NCI-H345 (cell line): Measurements from ENCODE around the gene CLNK.

Source experiments
- DNase-seq: peaks from one replicate; lab custom pipeline; 2025; lab: John Stamatoyannopoulos, UW

CLNK gene

GRCh38 chr4:10611673-10612072 is 72.9 kb downstream of the CLNK start:
- DNase-seq, result no peak

GRCh38 chr4:10608501-10609219 is 75.9 kb downstream of the CLNK start:
- no peak for DNase-seq

GRCh38 chr4:10607206-10607605 is 77.4 kb downstream of the CLNK start:
- no peak for DNase-seq

GRCh38 chr4:10606483-10607155 is 77.9 kb downstream of the CLNK start:
- no peak for DNase-seq

- DNase-seq, result no peak
Measured at GRCh38 chr4:10605746-10606482, 78.7 kb downstream of the CLNK start.

- no peak for DNase-seq
Measured at GRCh38 chr4:10605031-10605430, 79.5 kb downstream of the CLNK start.

- no peak for DNase-seq
Measured at GRCh38 chr4:10599574-10599973, 85.0 kb downstream of the CLNK start.

GRCh38 chr4:10598829-10599228 is 85.7 kb downstream of the CLNK start:
- DNase-seq, result no peak

- DNase-seq, result no peak
Measured at GRCh38 chr4:10596586-10597290, 87.8 kb downstream of the CLNK start.

GRCh38 chr4:10593130-10593529 is 91.4 kb downstream of the CLNK start:
- no peak for DNase-seq

GRCh38 chr4:10590896-10591295 is 93.7 kb downstream of the CLNK start:
- DNase-seq, result no peak

- no peak for DNase-seq
Measured at GRCh38 chr4:10589799-10590198, 94.8 kb downstream of the CLNK start.

GRCh38 chr4:10589321-10589720 is 95.2 kb downstream of the CLNK start:
- DNase-seq, result no peak

GRCh38 chr4:10587697-10588096 is 96.9 kb downstream of the CLNK start:
- DNase-seq, result no peak

GRCh38 chr4:10587296-10587695 is 97.3 kb downstream of the CLNK start:
- DNase-seq, result no peak

- DNase-seq, result no peak
Measured at GRCh38 chr4:10584042-10584441, 100.5 kb downstream of the CLNK start.

GRCh38 chr4:10582951-10583350 is 101.6 kb downstream of the CLNK start:
- DNase-seq, result no peak

- DNase-seq, result peak; percentile 32
Measured at GRCh38 chr4:10582059-10582686, 102.4 kb downstream of the CLNK start.

- no peak for DNase-seq
Measured at GRCh38 chr4:10581022-10581421, 103.5 kb downstream of the CLNK start.

- no peak for DNase-seq
Measured at GRCh38 chr4:10579648-10580047, 104.9 kb downstream of the CLNK start.

GRCh38 chr4:10577508-10578426 is 106.8 kb downstream of the CLNK start:
- no peak for DNase-seq
